HL-60 (cell line): Measurements from ENCODE around the gene BCAN.

ENCODE experiments used
- DNase-seq, 2 experiments: peaks; one replicate each; pipeline ENCODE4 v3.0.0-alpha.2; 2010 to 2020; ENCODE audit warnings: low read depth in 1 of 2, low spot score in 1 of 2
- H3K27ac ChIP-seq: fragments of 250-450 bp; sonication (Bioruptor Pico); replicated peaks from 2 replicates; pipeline ENCODE4 v1.5.1; 2020; ENCODE audit warnings: mild to moderate bottlenecking, moderate library complexity
- H3K27me3 ChIP-seq: fragments of 250-450 bp; sonication (Bioruptor Pico); 2 replicates; pipeline ENCODE4 v1.5.1; 2021; ENCODE audit warnings: mild to moderate bottlenecking, moderate library complexity; ENCODE audit not compliant: insufficient read depth, poor library complexity, severe bottlenecking
- H3K4me3 ChIP-seq: replicated peaks from 2 replicates; pipeline ENCODE4 v1.5.1; 2011; ENCODE audit warnings: mild to moderate bottlenecking, control low read depth, low read length; ENCODE audit not compliant: insufficient read depth
- GABPA ChIP-seq: IDR thresholded peaks from 2 replicates; pipeline ENCODE4 v1.6.1; 2012; ENCODE audit warnings: low read depth
- POLR2AphosphoS5 ChIP-seq: IDR thresholded peaks from 2 replicates; pipeline ENCODE4 v1.6.1; 2012; ENCODE audit warnings: low read depth
- REST ChIP-seq: IDR thresholded peaks from 2 replicates; pipeline ENCODE4 v1.6.1; 2012; ENCODE audit warnings: low read depth; ENCODE audit not compliant: insufficient replicate concordance
- SPI1 ChIP-seq: IDR thresholded peaks from 2 replicates; pipeline ENCODE4 v1.6.1; 2012; ENCODE audit warnings: low read depth, mild to moderate bottlenecking, borderline replicate concordance
- TF ChIP-seq, protein P1 (sequence below): IDR thresholded peaks from one replicate; pipeline ENCODE4 v1.5.1; 2011; ENCODE audit warnings: low read length, control low read depth, inconsistent platforms; ENCODE audit not compliant: insufficient read depth

BCAN gene

DNA sequence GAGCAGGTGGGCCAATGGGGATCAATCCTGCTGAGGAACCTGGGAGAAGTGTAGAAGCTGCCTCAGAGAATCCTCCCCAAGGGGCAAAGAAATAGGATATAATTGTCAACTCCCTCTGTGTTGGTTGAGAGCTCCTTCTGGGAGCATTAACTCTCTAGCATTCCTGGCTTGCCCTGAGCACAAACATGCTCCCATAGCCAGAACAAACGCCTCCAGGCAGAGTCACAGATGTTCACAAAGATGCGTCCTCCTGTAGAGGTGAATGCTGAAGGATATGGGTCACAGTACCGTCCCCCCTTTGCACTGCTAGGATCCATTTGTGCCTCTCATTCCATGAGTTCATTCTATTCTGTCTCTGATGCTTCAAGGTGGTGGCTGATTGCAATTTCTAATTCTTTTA is 9.6 kb upstream of the BCAN start:
- Histone ChIP-seq H3K27me3 (peaks cover 26% of the 10 kb centered on the region), H3K27ac (no peak overlapping the region), H3K4me3 (no peak overlapping the region)
- TF ChIP-seq, protein P1, sequence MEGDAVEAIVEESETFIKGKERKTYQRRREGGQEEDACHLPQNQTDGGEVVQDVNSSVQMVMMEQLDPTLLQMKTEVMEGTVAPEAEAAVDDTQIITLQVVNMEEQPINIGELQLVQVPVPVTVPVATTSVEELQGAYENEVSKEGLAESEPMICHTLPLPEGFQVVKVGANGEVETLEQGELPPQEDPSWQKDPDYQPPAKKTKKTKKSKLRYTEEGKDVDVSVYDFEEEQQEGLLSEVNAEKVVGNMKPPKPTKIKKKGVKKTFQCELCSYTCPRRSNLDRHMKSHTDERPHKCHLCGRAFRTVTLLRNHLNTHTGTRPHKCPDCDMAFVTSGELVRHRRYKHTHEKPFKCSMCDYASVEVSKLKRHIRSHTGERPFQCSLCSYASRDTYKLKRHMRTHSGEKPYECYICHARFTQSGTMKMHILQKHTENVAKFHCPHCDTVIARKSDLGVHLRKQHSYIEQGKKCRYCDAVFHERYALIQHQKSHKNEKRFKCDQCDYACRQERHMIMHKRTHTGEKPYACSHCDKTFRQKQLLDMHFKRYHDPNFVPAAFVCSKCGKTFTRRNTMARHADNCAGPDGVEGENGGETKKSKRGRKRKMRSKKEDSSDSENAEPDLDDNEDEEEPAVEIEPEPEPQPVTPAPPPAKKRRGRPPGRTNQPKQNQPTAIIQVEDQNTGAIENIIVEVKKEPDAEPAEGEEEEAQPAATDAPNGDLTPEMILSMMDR, result no peak
- TF ChIP-seq REST, result no peak
- TF ChIP-seq GABPA, result no peak
- TF ChIP-seq POLR2AphosphoS5, result no peak
- TF ChIP-seq SPI1, result no peak
- DNase-seq, result no peak

DNA sequence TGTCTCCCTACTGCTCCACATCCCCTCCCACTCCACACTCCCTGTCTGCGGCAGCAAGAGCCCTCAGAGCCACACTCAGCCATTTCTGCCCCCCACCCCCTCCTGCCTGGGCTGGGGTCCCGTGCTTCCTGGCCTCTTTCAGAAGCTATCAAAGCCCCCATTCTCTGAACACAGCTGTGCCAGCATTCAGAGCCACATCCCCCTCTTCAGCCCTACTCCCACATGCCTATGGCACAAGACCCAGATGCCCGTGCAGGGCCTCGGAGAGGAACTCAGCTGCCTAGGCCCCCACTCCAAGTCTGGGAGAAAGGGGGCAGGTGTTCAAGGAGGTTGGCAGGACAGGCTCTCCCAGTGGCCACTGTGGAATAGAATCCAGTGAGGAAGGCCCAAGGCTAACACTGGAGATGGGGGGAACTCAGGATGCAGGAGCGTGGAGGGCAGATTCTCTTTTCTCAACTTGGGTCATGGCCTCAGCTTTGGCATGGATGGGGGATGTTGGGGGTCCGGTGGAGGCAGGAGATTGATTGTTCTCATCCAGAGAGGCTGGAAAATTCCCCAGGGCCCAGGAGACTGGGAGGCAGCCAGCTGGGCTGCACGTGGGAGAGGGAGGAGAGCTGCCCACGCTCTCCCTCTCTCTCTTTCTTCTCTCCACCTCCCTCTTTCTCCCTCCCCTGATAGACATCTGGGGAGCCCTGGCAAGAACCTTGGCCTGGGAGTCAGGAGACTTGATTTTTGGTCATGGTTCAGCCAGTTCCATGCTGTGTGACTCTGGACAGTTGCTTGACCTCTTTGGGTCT is 3.5 kb upstream of the BCAN start:
- TF ChIP-seq REST (no peak), POLR2AphosphoS5 (no peak), SPI1 (no peak), GABPA (no peak)
- TF ChIP-seq, protein P1, result no peak
- no peak overlapping the region for H3K27ac ChIP-seq
- no peak for DNase-seq
- H3K4me3 ChIP-seq, result no peak overlapping the region
- peaks cover 46% of the 10 kb centered on the region for H3K27me3 ChIP-seq

DNA sequence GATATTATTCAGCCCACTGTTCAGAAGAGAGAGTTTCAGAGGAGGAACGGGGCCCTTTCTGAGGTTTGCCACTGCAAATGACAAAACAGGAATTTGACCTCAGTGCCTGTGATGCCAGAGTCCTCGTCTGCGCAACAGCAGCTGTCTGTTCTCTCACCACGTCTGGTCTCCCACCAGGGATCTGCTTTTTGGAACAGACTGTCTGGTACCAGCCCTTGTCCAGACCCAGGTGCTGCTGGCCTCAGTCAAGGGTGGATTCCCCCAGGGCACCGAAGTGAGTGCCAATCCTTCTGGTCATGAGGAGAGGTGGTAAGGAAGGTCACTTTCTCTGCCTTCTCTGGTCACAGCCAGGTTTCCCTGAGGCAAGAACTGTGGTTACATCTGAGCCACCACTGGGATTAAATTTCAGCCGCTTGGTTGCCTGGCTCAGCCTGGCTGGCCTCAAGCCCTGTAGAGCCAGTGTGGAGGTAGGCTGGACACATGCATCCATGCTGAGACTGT is 2.3 kb upstream of the BCAN start:
- Histone ChIP-seq H3K4me3 (no peak overlapping the region), H3K27me3 (peaks cover 43% of the 10 kb centered on the region), H3K27ac (no peak overlapping the region)
- TF ChIP-seq, protein P1, result no peak
- TF ChIP-seq POLR2AphosphoS5 (no peak), REST (no peak), SPI1 (no peak), GABPA (no peak)
- peak in 1 of 2 experiments; percentile 37 for DNase-seq
